Measurements from ENCODE around the gene RNGTT.

GRCh38 chr6:88860310-88860709, 103.1 kb downstream of the RNGTT start:
- no peak for TF ChIP-seq CTCF (conservative IDR thresholded peaks at IDR 0.05; ENCODE audit: low read length)
- TF ChIP-seq EZH2phosphoT487 (IDR thresholded peaks at IDR 0.05; ENCODE audit: borderline replicate concordance), result no peak

Data from Loucy (cell line).